HEK293T (cell line): ENCODE results near the gene DYNC1LI1.

Experiments used
- CTCF ChIA-PET: fragments of 350-600 bp; formaldehyde crosslinking; extraction: SDS; loops from one replicate; lab custom pipeline; 2021; ENCODE audit warnings: antibody characterized with exemption, inconsistent platforms; lab: Yijun Ruan, JAX
- POLR2A ChIA-PET: fragments of 350-600 bp; formaldehyde crosslinking; extraction: SDS; loops from one replicate; lab custom pipeline; 2020; ENCODE audit warnings: antibody characterized with exemption, inconsistent platforms; lab: Yijun Ruan, JAX
- DNase-seq: peaks from one replicate; pipeline ENCODE4 v3.0.0; 2012; ENCODE audit warnings: mixed read lengths; ENCODE audit errors: extremely low spot score
- ARNT ChIP-seq: fragments of 450-650 bp; IDR thresholded peaks from 2 replicates; pipeline ENCODE4 v1.6.1; 2017; ENCODE audit warnings: mild to moderate bottlenecking
- CTBP1 ChIP-seq: fragments of 450-650 bp; IDR thresholded peaks from 2 replicates; pipeline ENCODE4 v1.6.1; 2016; ENCODE audit warnings: borderline replicate concordance
- ELF4 ChIP-seq: fragments of 450-650 bp; IDR thresholded peaks from 2 replicates; pipeline ENCODE4 v1.6.1; 2017; ENCODE audit warnings: antibody characterized with exemption
- FOXA1 ChIP-seq: fragments of 450-650 bp; IDR thresholded peaks from 2 replicates; pipeline ENCODE4 v1.6.1; 2016; ENCODE audit warnings: mild to moderate bottlenecking
- FOXK2 ChIP-seq: fragments of 450-650 bp; IDR thresholded peaks from 2 replicates; pipeline ENCODE4 v1.6.1; 2016; ENCODE audit warnings: mild to moderate bottlenecking
- HDGF ChIP-seq: fragments of 450-650 bp; IDR thresholded peaks from 2 replicates; pipeline ENCODE4 v1.6.1; 2017; ENCODE audit warnings: antibody characterized with exemption, borderline replicate concordance
- L3MBTL2 ChIP-seq: fragments of 450-650 bp; conservative IDR thresholded peaks from 2 replicates; pipeline ENCODE4 v1.6.1; 2016; ENCODE audit warnings: mild to moderate bottlenecking
- LEF1 ChIP-seq: fragments of 450-650 bp; IDR thresholded peaks from 2 replicates; pipeline ENCODE4 v1.6.1; 2017; ENCODE audit warnings: mild to moderate bottlenecking, borderline replicate concordance
- NFRKB ChIP-seq: fragments of 450-650 bp; IDR thresholded peaks from 2 replicates; pipeline ENCODE4 v1.6.1; 2016; ENCODE audit warnings: mild to moderate bottlenecking, moderate library complexity
- PKNOX1 ChIP-seq: fragments of 450-650 bp; IDR thresholded peaks from 2 replicates; pipeline ENCODE4 v1.6.1; 2016
- SP1 ChIP-seq: fragments of 450-650 bp; IDR thresholded peaks from 2 replicates; pipeline ENCODE4 v1.6.1; 2017
- SUZ12 ChIP-seq: fragments of 450-650 bp; IDR thresholded peaks from 2 replicates; pipeline ENCODE4 v1.6.1; 2016; ENCODE audit warnings: mild to moderate bottlenecking
- TARDBP ChIP-seq: fragments of 450-650 bp; IDR thresholded peaks from 2 replicates; pipeline ENCODE4 v1.6.1; 2016
- ZNF384 ChIP-seq: fragments of 450-650 bp; IDR thresholded peaks from 2 replicates; pipeline ENCODE4 v1.6.1; 2016

The DYNC1LI1 gene

GRCh38 chr3:32481791-32482631 lies 88.6 kb downstream of the DYNC1LI1 start:
- CTCF ChIA-PET, result interaction anchor here (1.1 kb wide), 1 partner anchor 14 kb away, joined by 3 read pairs; no protein-coding TSS in a partner anchor
- DNase-seq, result no peak
- POLR2A ChIA-PET, result no interaction called here
- TF ChIP-seq SP1, result no peak
- TF ChIP-seq CTBP1, result no peak
- TF ChIP-seq PKNOX1, result no peak
- no peak for TF ChIP-seq LEF1

GRCh38 chr3:32480604-32481003 lies 90.1 kb downstream of the DYNC1LI1 start:
- DNase-seq, result no peak
- CTCF ChIA-PET, result no interaction called here
- TF ChIP-seq ELF4 (no peak), L3MBTL2 (no peak), FOXA1 (no peak), ZNF384 (no peak), SUZ12 (no peak), FOXK2 (no peak), CTBP1 (no peak), TARDBP (no peak), SP1 (no peak), HDGF (no peak), LEF1 (no peak), NFRKB (no peak), ARNT (no peak), PKNOX1 (no peak)
- POLR2A ChIA-PET, result no interaction called here
